ENCODE measurements around the gene GABPB1. TPM values are rescaled to one million over a fixed set of nuclear protein-coding genes. Genes with fewer than 3 reads are reported as not detected.

GABPB1 gene
- total and polyA plus RNA-seq, 3 donors from 2014 or later, result 21.5 to 45.9 (median 35.4) TPM

DNA sequence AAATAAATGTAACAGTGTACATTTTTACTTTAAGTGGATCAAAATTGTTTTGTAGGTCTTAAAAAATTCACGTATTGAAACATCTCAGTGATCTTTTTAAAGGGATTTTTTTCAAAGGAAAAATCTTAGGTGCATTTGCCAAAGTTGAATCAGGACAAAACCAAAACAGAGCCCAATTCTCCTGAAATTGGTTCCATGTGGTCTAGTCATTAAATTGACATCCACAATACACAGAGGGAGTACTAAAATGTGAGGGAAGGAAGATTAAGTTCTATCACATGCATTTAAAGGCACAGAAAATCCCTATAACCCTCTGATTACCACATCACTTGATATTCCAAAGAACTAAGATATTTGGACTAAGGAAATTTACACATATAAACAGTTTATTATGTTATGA, 50.2 kb downstream of the GABPB1 start:
- DNase-seq, result no peak
- no peaks in the 10 kb centered on the region for H3K36me3 ChIP-seq (ENCODE audit: low read depth, missing control alignments)
- H3K27ac ChIP-seq, result no peak overlapping the region
- no peaks in the 10 kb centered on the region for H3K27me3 ChIP-seq
- H3K4me3 ChIP-seq, result no peak overlapping the region
- no peak for TF ChIP-seq POLR2A (IDR thresholded peaks at IDR 0.05)
- TF ChIP-seq, protein P1, sequence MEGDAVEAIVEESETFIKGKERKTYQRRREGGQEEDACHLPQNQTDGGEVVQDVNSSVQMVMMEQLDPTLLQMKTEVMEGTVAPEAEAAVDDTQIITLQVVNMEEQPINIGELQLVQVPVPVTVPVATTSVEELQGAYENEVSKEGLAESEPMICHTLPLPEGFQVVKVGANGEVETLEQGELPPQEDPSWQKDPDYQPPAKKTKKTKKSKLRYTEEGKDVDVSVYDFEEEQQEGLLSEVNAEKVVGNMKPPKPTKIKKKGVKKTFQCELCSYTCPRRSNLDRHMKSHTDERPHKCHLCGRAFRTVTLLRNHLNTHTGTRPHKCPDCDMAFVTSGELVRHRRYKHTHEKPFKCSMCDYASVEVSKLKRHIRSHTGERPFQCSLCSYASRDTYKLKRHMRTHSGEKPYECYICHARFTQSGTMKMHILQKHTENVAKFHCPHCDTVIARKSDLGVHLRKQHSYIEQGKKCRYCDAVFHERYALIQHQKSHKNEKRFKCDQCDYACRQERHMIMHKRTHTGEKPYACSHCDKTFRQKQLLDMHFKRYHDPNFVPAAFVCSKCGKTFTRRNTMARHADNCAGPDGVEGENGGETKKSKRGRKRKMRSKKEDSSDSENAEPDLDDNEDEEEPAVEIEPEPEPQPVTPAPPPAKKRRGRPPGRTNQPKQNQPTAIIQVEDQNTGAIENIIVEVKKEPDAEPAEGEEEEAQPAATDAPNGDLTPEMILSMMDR (IDR thresholded peaks at IDR 0.05), result no peak
- 56 to 68% methylated on average over 1 of the region's 1 CpG for WGBS, 2 donors
- H3K4me1 ChIP-seq, result no peaks in the 10 kb centered on the region
- no peaks in the 10 kb centered on the region for H3K9me3 ChIP-seq
- intact Hi-C loops (cut with DNase I; ENCODE audit: low total_unique reads), result no loop called here

DNA sequence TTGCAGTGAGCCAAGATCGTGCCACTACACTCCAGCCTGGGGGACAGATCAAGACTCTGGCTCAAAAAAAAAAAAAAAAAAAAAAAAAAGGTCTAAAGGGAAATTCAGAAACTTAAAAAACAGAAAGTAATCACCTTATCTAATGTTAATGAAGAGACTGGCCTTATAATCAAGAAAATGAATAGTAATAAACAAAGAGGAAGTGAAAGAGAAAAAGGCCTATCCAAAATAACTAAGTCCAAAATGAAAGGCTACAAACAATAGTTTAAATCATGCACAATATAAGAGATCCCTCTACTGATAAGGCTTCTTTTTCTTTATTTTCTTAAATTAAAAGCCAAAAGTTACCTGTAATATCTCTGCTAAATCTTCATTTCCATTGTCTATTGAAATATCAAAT, 52.4 kb downstream of the GABPB1 start:
- Histone ChIP-seq H3K4me3 (no peak overlapping the region), H3K36me3 (ENCODE audit: low read depth, missing control alignments) (no peaks in the 10 kb centered on the region), H3K27ac (no peak overlapping the region), H3K27me3 (no peaks in the 10 kb centered on the region), H3K9me3 (no peaks in the 10 kb centered on the region), H3K4me1 (no peaks in the 10 kb centered on the region)
- TF ChIP-seq, protein P1 (IDR thresholded peaks at IDR 0.05), result no peak
- TF ChIP-seq POLR2A (IDR thresholded peaks at IDR 0.05), result no peak
- intact Hi-C loops (cut with DNase I; ENCODE audit: low total_unique reads), result no loop called here
- no peak for DNase-seq
- 94 to 100% methylated on average over 1 of the region's 1 CpG for WGBS, 2 donors

DNA sequence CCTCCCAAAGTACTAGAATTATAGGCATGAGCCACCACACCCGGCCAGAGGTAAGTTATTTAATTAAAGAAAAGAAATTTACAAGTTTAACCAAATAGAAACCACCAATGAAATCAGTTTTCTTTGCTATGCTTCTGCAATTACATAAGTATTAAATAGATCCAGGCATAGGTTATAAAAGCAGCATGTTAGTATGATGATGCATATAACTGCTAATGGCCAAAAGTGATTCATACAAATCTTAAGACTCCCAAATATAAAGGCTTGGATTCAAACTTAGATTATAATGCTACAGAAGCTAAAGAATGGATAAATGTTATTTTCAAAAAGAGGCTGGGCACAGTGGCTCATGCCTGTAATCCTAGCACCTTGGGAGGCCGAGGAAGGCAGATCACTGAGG, 56.7 kb downstream of the GABPB1 start:
- intact Hi-C loops (cut with DNase I; ENCODE audit: low total_unique reads), result no loop called here
- no peaks in the 10 kb centered on the region for H3K36me3 ChIP-seq (ENCODE audit: low read depth, missing control alignments)
- WGBS, 2 donors, result 93 to 97% methylated on average over 2 of the region's 2 CpGs
- H3K4me1 ChIP-seq, result no peaks in the 10 kb centered on the region
- no peak for TF ChIP-seq POLR2A (IDR thresholded peaks at IDR 0.05)
- TF ChIP-seq, protein P1 (IDR thresholded peaks at IDR 0.05), result no peak
- H3K4me3 ChIP-seq, result no peak overlapping the region
- no peaks in the 10 kb centered on the region for H3K9me3 ChIP-seq
- no peak for DNase-seq
- H3K27me3 ChIP-seq, result no peaks in the 10 kb centered on the region
- no peak overlapping the region for H3K27ac ChIP-seq

DNA sequence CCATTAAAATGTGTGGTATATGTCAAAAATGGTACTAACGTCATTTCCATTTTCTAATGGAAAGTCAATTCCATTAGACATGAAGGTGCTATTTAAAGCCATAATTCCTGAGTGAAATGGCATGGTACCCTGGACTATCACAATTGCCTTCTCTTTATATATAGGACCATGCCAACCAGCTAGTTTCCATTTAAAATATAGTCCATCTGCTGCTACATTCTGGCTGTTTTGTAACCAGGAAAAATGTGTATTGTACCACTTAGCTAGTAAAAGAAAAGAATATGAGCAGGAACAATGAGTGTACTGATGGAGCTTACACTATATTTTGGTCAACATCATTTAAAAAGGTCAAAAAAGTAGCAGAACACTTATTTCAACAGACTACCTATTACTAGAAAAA, 59.0 kb downstream of the GABPB1 start:
- Histone ChIP-seq H3K4me3 (no peak overlapping the region), H3K27me3 (no peaks in the 10 kb centered on the region), H3K27ac (no peak overlapping the region), H3K36me3 (ENCODE audit: low read depth, missing control alignments) (no peaks in the 10 kb centered on the region), H3K4me1 (no peaks in the 10 kb centered on the region), H3K9me3 (no peaks in the 10 kb centered on the region)
- 85 to 91% methylated on average over 1 of the region's 1 CpG for WGBS, 2 donors
- TF ChIP-seq, protein P1 (IDR thresholded peaks at IDR 0.05), result no peak
- TF ChIP-seq POLR2A (IDR thresholded peaks at IDR 0.05), result no peak
- DNase-seq, result no peak
- intact Hi-C loops (cut with DNase I; ENCODE audit: low total_unique reads), result no loop called here

DNA sequence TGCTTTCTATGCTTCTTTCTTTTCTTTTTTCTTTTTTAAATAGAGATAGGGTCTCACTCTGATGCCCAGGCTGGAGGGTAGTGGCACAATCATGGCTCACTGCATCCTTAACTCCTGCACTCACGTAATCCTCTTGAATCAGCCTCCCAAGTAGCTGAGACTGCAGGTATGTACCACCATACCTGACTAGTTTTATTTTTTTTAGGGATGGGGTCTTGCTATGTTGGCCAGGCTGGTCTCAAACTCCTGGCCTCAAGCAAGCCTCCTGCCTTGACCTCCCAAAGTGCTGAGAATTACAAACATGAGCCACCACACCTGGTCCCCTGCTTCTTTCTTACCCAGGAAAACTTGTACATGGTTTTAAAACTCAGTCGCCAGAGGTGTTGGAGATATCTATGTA, 65.2 kb downstream of the GABPB1 start:
- intact Hi-C loops (cut with DNase I; ENCODE audit: low total_unique reads), result no loop called here
- 96% methylated on average over 2 of the region's 2 CpGs for WGBS, 2 donors
- Histone ChIP-seq H3K36me3 (ENCODE audit: low read depth, missing control alignments) (no peaks in the 10 kb centered on the region), H3K9me3 (no peaks in the 10 kb centered on the region), H3K27ac (no peak overlapping the region), H3K4me1 (no peaks in the 10 kb centered on the region), H3K4me3 (no peak overlapping the region), H3K27me3 (no peaks in the 10 kb centered on the region)
- no peak for DNase-seq
- no peak for TF ChIP-seq POLR2A (IDR thresholded peaks at IDR 0.05)
- TF ChIP-seq, protein P1 (IDR thresholded peaks at IDR 0.05), result no peak

Data from testis (tissue), 3 donors.